ENCODE data around the gene MAST1. TPM values are rescaled to one million over a fixed set of nuclear protein-coding genes. Genes with fewer than 3 reads are reported as not detected.

MAST1 gene
- total RNA-seq, 1 experiment from 2014 or later, result 0.91 TPM

DNA sequence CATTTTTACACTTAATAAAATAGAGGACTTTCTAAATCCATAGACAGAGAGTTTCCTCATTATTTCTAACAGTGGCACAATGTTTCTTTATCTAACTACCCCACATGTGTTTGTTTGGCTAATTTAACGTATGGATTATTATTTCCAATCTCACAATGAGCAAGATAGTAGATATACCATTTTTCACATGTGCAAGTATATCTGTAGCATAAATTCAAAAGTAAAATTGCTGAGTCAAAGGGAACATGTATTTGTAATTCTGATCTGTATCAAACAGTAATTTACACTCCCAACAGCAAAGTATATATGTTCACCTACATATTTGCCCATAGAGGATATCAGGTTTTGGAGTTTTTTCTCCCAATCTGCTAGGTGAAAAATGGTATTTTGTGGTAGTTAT, 18.3 kb downstream of the MAST1 start:
- Mint-ChIP-seq H3K27ac (ENCODE audit: unreplicated experiment) (no peak overlapping the region), H3K36me3 (ENCODE audit: insufficient read depth, unreplicated experiment) (no peaks in the 10 kb centered on the region), H3K27me3 (ENCODE audit: insufficient read depth, unreplicated experiment) (peaks cover 2% of the 10 kb centered on the region), H3K9me3 (ENCODE audit: unreplicated experiment) (no peaks in the 10 kb centered on the region), H3K4me1 (ENCODE audit: low read depth, unreplicated experiment) (no peaks in the 10 kb centered on the region), H3K4me3 (ENCODE audit: unreplicated experiment) (no peak overlapping the region)
- ChIA-PET POLR2A (no interaction called here), CTCF (no interaction called here)
- no peaks in the 10 kb centered on the region for H3K27me3 ChIP-seq (replicated peaks; ENCODE audit: control insufficient read depth, insufficient read depth, low read length)
- H3K4me3 ChIP-seq (ENCODE audit: low read depth, low read length), result no peak overlapping the region
- no TSS peak for BruUV-seq (replicated peaks)
- H3K4me1 ChIP-seq, result no peaks in the 10 kb centered on the region
- H3K9me3 ChIP-seq, result no peaks in the 10 kb centered on the region
- H3K36me3 ChIP-seq (ENCODE audit: control insufficient read depth, insufficient read depth, low read length), result no peaks in the 10 kb centered on the region
- intact Hi-C loops (cut with micrococcal nuclease; ENCODE audit: unreplicated experiment), result no loop called here
- TF ChIP-seq, protein P1, sequence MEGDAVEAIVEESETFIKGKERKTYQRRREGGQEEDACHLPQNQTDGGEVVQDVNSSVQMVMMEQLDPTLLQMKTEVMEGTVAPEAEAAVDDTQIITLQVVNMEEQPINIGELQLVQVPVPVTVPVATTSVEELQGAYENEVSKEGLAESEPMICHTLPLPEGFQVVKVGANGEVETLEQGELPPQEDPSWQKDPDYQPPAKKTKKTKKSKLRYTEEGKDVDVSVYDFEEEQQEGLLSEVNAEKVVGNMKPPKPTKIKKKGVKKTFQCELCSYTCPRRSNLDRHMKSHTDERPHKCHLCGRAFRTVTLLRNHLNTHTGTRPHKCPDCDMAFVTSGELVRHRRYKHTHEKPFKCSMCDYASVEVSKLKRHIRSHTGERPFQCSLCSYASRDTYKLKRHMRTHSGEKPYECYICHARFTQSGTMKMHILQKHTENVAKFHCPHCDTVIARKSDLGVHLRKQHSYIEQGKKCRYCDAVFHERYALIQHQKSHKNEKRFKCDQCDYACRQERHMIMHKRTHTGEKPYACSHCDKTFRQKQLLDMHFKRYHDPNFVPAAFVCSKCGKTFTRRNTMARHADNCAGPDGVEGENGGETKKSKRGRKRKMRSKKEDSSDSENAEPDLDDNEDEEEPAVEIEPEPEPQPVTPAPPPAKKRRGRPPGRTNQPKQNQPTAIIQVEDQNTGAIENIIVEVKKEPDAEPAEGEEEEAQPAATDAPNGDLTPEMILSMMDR (IDR thresholded peaks at IDR 0.05; ENCODE audit: insufficient read depth in 1 of 2, low read depth in 1 of 2, low read length in 1 of 2, severe bottlenecking in 1 of 2, unreplicated experiment in 1 of 2), result no peak
- no peak for DNase-seq

DNA sequence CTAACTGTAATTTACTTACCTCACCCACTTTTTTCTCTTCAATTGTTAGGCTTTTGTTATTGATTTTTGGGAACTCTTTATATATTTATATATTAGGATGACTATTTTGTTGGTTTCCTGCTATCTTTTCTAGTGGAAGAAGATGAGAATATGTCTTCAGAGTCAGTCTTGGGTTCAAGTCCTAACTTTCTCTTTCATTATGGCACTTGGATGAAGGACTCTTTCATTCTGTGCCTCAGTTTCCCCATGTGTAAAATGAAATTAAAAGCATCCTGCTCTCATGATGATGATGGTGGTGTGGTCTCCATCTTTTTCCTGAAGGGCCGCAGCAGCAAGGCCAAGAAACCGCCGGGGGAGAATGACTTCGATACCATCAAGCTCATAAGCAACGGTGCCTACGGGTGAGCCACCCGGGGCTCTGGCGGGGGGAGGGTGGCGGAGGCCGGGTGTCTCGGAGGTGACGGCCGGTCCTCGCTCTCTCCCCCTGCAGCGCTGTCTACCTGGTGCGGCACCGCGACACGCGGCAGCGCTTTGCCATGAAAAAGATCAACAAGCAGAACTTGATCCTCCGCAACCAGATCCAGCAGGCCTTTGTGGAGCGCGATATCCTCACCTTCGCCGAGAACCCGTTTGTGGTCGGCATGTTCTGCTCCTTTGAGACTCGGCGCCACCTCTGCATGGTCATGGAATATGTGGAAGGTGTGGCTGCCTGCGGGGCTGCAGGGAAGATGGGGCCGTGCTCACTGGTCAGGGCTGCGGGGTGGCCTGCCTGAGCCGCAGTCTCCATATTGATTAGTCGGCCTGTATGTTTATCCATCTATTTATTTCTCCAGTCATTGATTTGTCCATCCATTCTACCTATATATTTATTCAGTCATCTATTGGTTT, 20.0 kb downstream of the MAST1 start:
- BruUV-seq (replicated peaks), result no TSS peak
- intact Hi-C loops (cut with micrococcal nuclease; ENCODE audit: unreplicated experiment), result no loop called here
- H3K27me3 Mint-ChIP-seq (ENCODE audit: insufficient read depth, unreplicated experiment), result peaks cover 2% of the 10 kb centered on the region
- POLR2A ChIA-PET, result interaction anchor here (0.6 kb wide), 1 partner anchor 162 kb away, joined by 4 read pairs; the partner anchor contains the start of gene FBXW9
- no peaks in the 10 kb centered on the region for H3K36me3 Mint-ChIP-seq (ENCODE audit: insufficient read depth, unreplicated experiment)
- TF ChIP-seq, protein P1 (IDR thresholded peaks at IDR 0.05; ENCODE audit: insufficient read depth in 1 of 2, low read depth in 1 of 2, low read length in 1 of 2, severe bottlenecking in 1 of 2, unreplicated experiment in 1 of 2), result no peak
- Histone ChIP-seq H3K9me3 (no peaks in the 10 kb centered on the region), H3K36me3 (ENCODE audit: control insufficient read depth, insufficient read depth, low read length) (no peaks in the 10 kb centered on the region), H3K27me3 (replicated peaks; ENCODE audit: control insufficient read depth, insufficient read depth, low read length) (no peaks in the 10 kb centered on the region), H3K4me1 (no peaks in the 10 kb centered on the region), H3K4me3 (ENCODE audit: low read depth, low read length) (no peak overlapping the region)
- CTCF ChIA-PET, result interaction anchor here (0.6 kb wide), 1 partner anchor 224 kb away, joined by 3 read pairs; no protein-coding TSS in a partner anchor
- DNase-seq, result no peak
- no peaks in the 10 kb centered on the region for H3K9me3 Mint-ChIP-seq (ENCODE audit: unreplicated experiment)
- no peaks in the 10 kb centered on the region for H3K4me1 Mint-ChIP-seq (ENCODE audit: low read depth, unreplicated experiment)
- H3K4me3 Mint-ChIP-seq (ENCODE audit: unreplicated experiment), result no peak overlapping the region
- H3K27ac Mint-ChIP-seq (ENCODE audit: unreplicated experiment), result no peak overlapping the region

DNA sequence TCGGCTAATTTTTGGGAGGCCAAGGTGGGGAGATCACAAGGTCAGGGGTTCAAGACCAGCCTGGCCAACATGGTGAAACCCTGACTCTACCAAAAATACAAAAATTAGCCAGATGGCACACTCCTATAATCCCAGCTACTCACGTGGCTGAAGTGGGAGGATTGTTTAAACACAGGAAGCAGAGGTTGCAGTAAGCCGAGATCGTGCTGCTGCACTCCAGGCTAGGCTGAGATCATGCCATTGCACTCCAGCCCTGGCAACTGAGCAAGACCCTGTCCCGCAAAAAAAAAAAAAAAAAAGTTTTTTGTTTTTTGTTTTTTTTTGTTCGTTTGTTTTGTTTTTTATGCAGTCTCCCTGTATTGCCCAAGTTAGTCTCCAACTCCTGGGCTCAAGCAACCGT, 21.2 kb downstream of the MAST1 start:
- no peak overlapping the region for H3K4me3 Mint-ChIP-seq (ENCODE audit: unreplicated experiment)
- no TSS peak for BruUV-seq (replicated peaks)
- intact Hi-C loops (cut with micrococcal nuclease; ENCODE audit: unreplicated experiment), result no loop called here
- H3K27me3 Mint-ChIP-seq (ENCODE audit: insufficient read depth, unreplicated experiment), result peaks cover 2% of the 10 kb centered on the region
- Histone ChIP-seq H3K9me3 (no peaks in the 10 kb centered on the region), H3K27me3 (replicated peaks; ENCODE audit: control insufficient read depth, insufficient read depth, low read length) (no peaks in the 10 kb centered on the region), H3K4me1 (no peaks in the 10 kb centered on the region), H3K4me3 (ENCODE audit: low read depth, low read length) (no peak overlapping the region), H3K36me3 (ENCODE audit: control insufficient read depth, insufficient read depth, low read length) (no peaks in the 10 kb centered on the region)
- TF ChIP-seq, protein P1 (IDR thresholded peaks at IDR 0.05; ENCODE audit: insufficient read depth in 1 of 2, low read depth in 1 of 2, low read length in 1 of 2, severe bottlenecking in 1 of 2, unreplicated experiment in 1 of 2), result no peak
- H3K27ac Mint-ChIP-seq (ENCODE audit: unreplicated experiment), result no peak overlapping the region
- DNase-seq, result no peak
- POLR2A ChIA-PET, result no interaction called here
- CTCF ChIA-PET, result no interaction called here
- H3K9me3 Mint-ChIP-seq (ENCODE audit: unreplicated experiment), result no peaks in the 10 kb centered on the region
- H3K36me3 Mint-ChIP-seq (ENCODE audit: insufficient read depth, unreplicated experiment), result no peaks in the 10 kb centered on the region
- H3K4me1 Mint-ChIP-seq (ENCODE audit: low read depth, unreplicated experiment), result no peaks in the 10 kb centered on the region
